SH-SY5Y (cell line): ENCODE measurements around the gene INPP4B.

ENCODE experiments used
- GATA2 ChIP-seq: IDR thresholded peaks from 2 replicates; pipeline ENCODE4 v1.6.1; 2011; ENCODE audit warnings: mild to moderate bottlenecking, low read depth, low read length
- GATA3 ChIP-seq: IDR thresholded peaks from 2 replicates; pipeline ENCODE4 v1.6.1; 2011; ENCODE audit warnings: low read depth, mild to moderate bottlenecking, low read length, moderate library complexity

Gene INPP4B

DNA sequence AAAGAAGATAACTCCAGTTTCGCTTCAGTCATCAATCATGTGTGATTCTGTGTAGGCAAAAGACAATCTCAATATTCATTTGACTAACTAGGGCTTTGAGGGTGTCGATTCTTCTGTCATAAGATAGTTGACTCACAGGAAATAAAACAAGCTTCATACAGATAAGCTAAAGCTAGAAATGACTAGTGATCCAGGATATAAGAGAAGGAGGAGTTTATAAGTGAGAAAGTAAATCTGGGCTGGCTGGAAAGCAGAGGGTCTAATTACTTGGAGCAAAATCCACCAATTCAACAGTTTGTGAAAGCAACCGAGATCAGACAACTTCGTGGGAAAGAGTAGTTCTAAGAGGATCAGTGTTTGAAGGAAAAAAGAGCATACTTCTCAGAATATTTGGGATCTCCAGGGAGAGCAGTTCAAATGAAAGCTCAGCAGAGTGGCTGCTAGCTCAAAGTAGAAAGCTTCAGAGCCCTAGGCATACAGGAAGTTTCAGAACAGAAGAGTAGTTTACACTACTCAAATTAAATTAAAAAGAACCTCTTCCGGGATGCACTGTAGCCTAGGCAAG, 429.3 kb downstream of the INPP4B start:
- TF ChIP-seq GATA2 (no peak), GATA3 (no peak)

- TF ChIP-seq GATA3 = no peak
- TF ChIP-seq GATA2 = no peak
Observed at GRCh38 chr4:142416121-142416520, 430.0 kb downstream of the INPP4B start.

- TF ChIP-seq GATA2 (no peak), GATA3 (no peak)
Observed at GRCh38 chr4:142414366-142414990, 431.6 kb downstream of the INPP4B start.

DNA sequence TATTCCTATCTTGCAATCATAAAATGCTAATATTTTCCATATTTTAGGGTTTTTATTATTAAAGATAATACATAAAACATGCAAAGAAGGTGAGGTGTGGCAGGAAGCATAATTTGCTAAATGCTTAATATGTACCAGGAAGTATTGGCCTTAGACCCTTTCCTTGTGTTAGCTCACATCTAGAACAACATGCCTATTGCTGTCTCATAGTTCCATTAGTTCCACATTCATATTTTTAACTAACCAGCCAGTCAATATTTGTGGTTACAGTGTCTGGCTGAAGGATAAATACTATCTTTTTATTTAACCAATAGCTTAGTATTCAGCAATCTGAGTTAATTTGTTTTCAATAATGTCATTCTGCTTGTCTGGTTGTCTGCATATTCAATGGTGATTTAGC, 432.6 kb downstream of the INPP4B start:
- TF ChIP-seq GATA2 (no peak), GATA3 (no peak)

DNA sequence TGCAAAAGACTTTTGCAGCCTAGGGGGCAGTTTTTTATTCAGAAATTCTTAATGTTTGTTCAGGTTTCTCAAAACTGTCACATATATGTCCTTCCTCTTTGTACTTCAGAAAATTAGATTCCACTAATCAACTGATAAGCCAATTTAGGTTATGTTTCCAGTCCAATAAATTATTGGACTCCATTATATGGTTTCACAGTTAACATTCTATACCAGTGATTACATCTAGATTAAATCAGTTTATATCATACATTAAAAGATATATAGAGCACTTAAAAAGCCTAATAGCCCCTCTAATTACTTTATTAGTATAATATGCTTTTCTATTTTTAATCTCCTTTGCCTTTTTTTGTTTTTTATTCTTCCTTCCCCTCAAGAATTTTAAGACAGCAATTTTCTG, 434.1 kb downstream of the INPP4B start:
- no peak for TF ChIP-seq GATA3
- TF ChIP-seq GATA2 = no peak

GRCh38 chr4:142408003-142408441, 438.1 kb downstream of the INPP4B start:
- no peak for TF ChIP-seq GATA3
- TF ChIP-seq GATA2 = no peak

DNA sequence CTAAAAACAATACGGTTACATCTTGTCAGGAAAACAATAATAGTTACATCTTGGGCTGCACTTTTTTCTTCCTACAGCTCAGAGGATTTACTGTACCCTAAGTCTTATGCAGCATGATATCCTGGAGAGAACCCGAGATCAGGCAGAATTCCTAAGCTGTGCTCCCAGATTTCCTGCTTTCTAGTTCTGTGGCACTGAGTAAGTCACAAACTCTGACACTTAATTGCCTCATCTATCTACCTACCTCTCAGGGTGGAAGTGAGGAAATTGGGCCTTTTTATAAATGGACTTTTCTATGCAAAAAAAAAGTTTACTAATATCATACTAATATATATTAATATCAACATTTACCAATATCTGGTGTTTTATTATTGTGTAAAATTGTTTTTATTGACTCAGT, 438.5 kb downstream of the INPP4B start:
- TF ChIP-seq GATA2 = no peak
- TF ChIP-seq GATA3 = no peak

DNA sequence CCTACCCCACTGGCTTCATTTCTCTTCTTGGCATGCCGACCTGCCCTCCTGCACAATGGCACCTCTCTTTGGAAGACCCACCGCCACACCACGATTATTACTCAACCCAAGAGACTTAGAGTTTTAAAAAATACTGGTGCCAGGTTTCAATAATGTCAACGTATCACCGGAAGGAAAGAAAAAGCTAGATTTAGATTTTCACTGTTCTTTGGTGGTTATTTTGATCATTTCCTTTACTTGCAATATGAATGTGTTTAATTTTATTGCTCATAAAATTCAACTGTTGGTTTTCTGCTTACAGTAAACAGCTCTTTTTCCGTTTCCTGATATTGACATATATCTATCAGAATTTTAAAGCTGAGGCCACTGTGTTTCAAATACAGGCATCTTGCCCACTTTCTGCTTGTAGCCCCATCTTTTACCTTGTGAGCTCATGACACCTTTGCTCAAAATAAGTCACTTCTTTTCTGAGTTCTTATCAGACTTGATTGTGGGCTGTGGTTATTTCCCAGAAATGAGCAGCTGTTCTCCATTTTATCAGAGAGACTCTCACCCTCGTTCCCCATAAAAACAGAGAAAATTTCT, 439.1 kb downstream of the INPP4B start:
- TF ChIP-seq GATA3 (no peak), GATA2 (no peak)

DNA sequence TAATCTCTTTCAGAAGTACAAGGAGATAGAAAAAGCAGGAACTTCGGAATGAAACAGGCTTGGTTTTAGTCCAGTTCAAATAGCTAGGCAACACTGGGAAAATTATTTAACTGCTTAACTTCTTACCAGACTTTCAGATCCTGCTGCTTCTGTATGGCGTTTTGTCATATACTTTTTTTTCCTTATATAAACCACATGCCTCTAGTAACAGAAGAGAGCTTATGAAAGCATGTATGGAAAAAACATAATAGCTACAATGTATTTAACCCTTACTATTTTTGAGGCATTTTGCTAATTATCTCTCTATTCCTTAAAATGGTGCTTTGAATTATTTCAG, 439.6 kb downstream of the INPP4B start:
- TF ChIP-seq GATA3 (no peak), GATA2 (no peak)

GRCh38 chr4:142405695-142406498, 440.2 kb downstream of the INPP4B start:
- TF ChIP-seq GATA3 = no peak
- TF ChIP-seq GATA2 = no peak

- TF ChIP-seq GATA2 (no peak), GATA3 (no peak)
Observed at GRCh38 chr4:142405021-142405694, 440.9 kb downstream of the INPP4B start.

- TF ChIP-seq GATA2 = no peak
- TF ChIP-seq GATA3 = no peak
Observed at GRCh38 chr4:142404191-142404611, 441.9 kb downstream of the INPP4B start.

DNA sequence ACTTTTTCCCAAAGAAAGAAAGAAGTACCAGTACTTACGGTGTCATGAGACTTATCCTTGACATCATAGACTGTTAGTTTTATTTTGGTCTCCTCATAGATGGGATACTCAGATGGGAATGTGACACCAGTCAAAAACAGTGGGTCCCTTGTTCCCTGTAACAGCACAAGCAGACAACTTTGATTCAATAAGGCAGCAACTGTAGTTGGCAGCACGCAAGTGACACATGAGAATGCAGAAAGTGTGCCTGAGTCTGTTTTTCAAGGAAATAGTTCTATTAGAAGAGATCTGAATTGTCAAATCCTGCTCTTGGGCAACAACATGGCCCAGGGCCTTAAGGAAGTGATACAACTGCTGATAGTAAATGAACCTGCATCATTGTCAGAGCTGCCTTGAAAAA, 443.2 kb downstream of the INPP4B start:
- TF ChIP-seq GATA3 (no peak), GATA2 (no peak)

- TF ChIP-seq GATA3 = no peak
- no peak for TF ChIP-seq GATA2
Observed at GRCh38 chr4:142402156-142402555, 443.9 kb downstream of the INPP4B start.
